OCI-LY1 (cell line): ENCODE results near the gene R3HDM1.

Experiments
- H2AFZ ChIP-seq: fragments of 200-600 bp; sonication (generic), shearing (Covaris generic); 2 replicates; pipeline ENCODE4 v1.6.0; 2014; ENCODE audit warnings: antibody characterized with exemption, mild to moderate bottlenecking, low read length
- H3F3A ChIP-seq: fragments of 200-600 bp; sonication (generic), shearing (Covaris generic); 2 replicates; pipeline ENCODE4 v1.6.0; 2014; ENCODE audit warnings: mild to moderate bottlenecking, antibody characterized with exemption, low read length, moderate library complexity; ENCODE audit not compliant: insufficient read depth
- H3K27ac ChIP-seq: fragments of 200-600 bp; sonication (generic); 2 replicates; pipeline ENCODE4 v1.5.1; 2014; ENCODE audit warnings: low read length, mixed run types, mild to moderate bottlenecking, low read depth; ENCODE audit not compliant: poor library complexity, severe bottlenecking
- H3K27me3 ChIP-seq: fragments of 200-600 bp; sonication (generic); 2 replicates; pipeline ENCODE4 v1.6.0; 2014; ENCODE audit warnings: antibody characterized with exemption, mild to moderate bottlenecking, low read length, moderate library complexity; ENCODE audit not compliant: insufficient read depth
- H3K36me3 ChIP-seq: fragments of 200-600 bp; sonication (generic); 2 replicates; pipeline ENCODE4 v1.6.1; 2014; ENCODE audit warnings: mild to moderate bottlenecking, antibody characterized with exemption, low read length, moderate library complexity, mixed read lengths; ENCODE audit not compliant: insufficient read depth
- H3K4me1 ChIP-seq: fragments of 200-600 bp; sonication (generic); 2 replicates; pipeline ENCODE4 v1.5.1; 2014; ENCODE audit warnings: mild to moderate bottlenecking, low read length, moderate library complexity; ENCODE audit not compliant: insufficient read depth, severe bottlenecking
- H3K4me2 ChIP-seq: fragments of 200-600 bp; sonication (generic), shearing (Covaris generic); 2 replicates; pipeline ENCODE4 v1.6.1; 2014; ENCODE audit warnings: low read length
- H3K4me3 ChIP-seq: fragments of 200-600 bp; sonication (generic); 2 replicates; pipeline ENCODE4 v1.5.1; 2014; ENCODE audit warnings: low read length, low read depth, mild to moderate bottlenecking, mixed read lengths; ENCODE audit not compliant: poor library complexity, severe bottlenecking
- H3K79me2 ChIP-seq: fragments of 200-600 bp; shearing (Covaris generic); 2 replicates; pipeline ENCODE4 v1.6.1; 2016; ENCODE audit warnings: mixed run types, low read length, mixed read lengths; ENCODE audit not compliant: insufficient read depth
- H3K9ac ChIP-seq: fragments of 200-600 bp; sonication (generic), shearing (Covaris generic); 2 replicates; pipeline ENCODE4 v1.6.1; 2014; ENCODE audit warnings: mild to moderate bottlenecking, low read length, mixed read lengths
- H3K9me2 ChIP-seq: fragments of 200-600 bp; sonication (generic), shearing (Covaris generic); 2 replicates; pipeline ENCODE4 v1.6.1; 2014; ENCODE audit warnings: low read depth, mild to moderate bottlenecking, low read length, mixed read lengths
- H3K9me3 ChIP-seq: fragments of 200-600 bp; shearing (Covaris generic); 2 replicates; pipeline ENCODE4 v1.6.1; 2014; ENCODE audit warnings: low read length, mixed read lengths
- H4K20me1 ChIP-seq: fragments of 200-600 bp; sonication (generic), shearing (Covaris generic); 2 replicates; pipeline ENCODE4 v1.6.0; 2016; ENCODE audit warnings: mild to moderate bottlenecking, low read length; ENCODE audit not compliant: insufficient read depth
- CTCF ChIP-seq: fragments of 200-600 bp; sonication (generic), shearing (Covaris generic); IDR thresholded peaks from 2 replicates; pipeline ENCODE4 v1.5.1; 2017; ENCODE audit warnings: mild to moderate bottlenecking, antibody characterized with exemption, low read length, moderate library complexity, mixed read lengths
- EZH2 ChIP-seq: fragments of 200-600 bp; sonication (generic), shearing (Covaris generic); IDR thresholded peaks from 2 replicates; pipeline ENCODE4 v1.8.0; 2017; ENCODE audit warnings: borderline replicate concordance, mixed run types, mild to moderate bottlenecking, antibody characterized with exemption, low read length, moderate library complexity, mixed read lengths

The R3HDM1 gene

GRCh38 chr2:135573620-135574019 lies 42.3 kb downstream of the R3HDM1 start:
- peaks cover 39% of the 10 kb centered on the region for H3K36me3 ChIP-seq
- H3F3A ChIP-seq, result no peaks in the 10 kb centered on the region
- H3K4me2 ChIP-seq, result no peak overlapping the region
- H2AFZ ChIP-seq, result no peak overlapping the region
- H3K27ac ChIP-seq, result no peak overlapping the region
- H3K79me2 ChIP-seq, result peaks cover 10% of the 10 kb centered on the region; the same call in 1 of the 2 replicates
- no peak overlapping the region for H3K4me3 ChIP-seq
- H3K9me3 ChIP-seq, result no peaks in the 10 kb centered on the region
- no peak overlapping the region for H3K9ac ChIP-seq
- no peaks in the 10 kb centered on the region for H4K20me1 ChIP-seq
- H3K9me2 ChIP-seq, result no peaks in the 10 kb centered on the region
- no peaks in the 10 kb centered on the region for H3K27me3 ChIP-seq
- no peaks in the 10 kb centered on the region for H3K4me1 ChIP-seq
- TF ChIP-seq CTCF, result peak; percentile 15; the same call in 1 of the 2 replicates
- TF ChIP-seq EZH2, result no peak

GRCh38 chr2:135581282-135581681 lies 50.0 kb downstream of the R3HDM1 start:
- Histone ChIP-seq H3K4me1 (no peaks in the 10 kb centered on the region), H3K9me2 (no peaks in the 10 kb centered on the region), H3K79me2 (peaks cover 29% of the 10 kb centered on the region), H3K27ac (no peak overlapping the region), H3K36me3 (no peaks in the 10 kb centered on the region), H3K27me3 (no peaks in the 10 kb centered on the region), H3K9ac (no peak overlapping the region), H2AFZ (no peak overlapping the region), H3K4me3 (no peak overlapping the region), H3F3A (no peaks in the 10 kb centered on the region), H3K4me2 (no peak overlapping the region), H3K9me3 (no peaks in the 10 kb centered on the region), H4K20me1 (no peaks in the 10 kb centered on the region)
- TF ChIP-seq CTCF (no peak), EZH2 (no peak)

- H3K27ac ChIP-seq, result no peak overlapping the region
- no peaks in the 10 kb centered on the region for H3F3A ChIP-seq
- H3K79me2 ChIP-seq, result peaks cover 34% of the 10 kb centered on the region
- no peak overlapping the region for H3K4me3 ChIP-seq
- no peaks in the 10 kb centered on the region for H4K20me1 ChIP-seq
- H3K9me3 ChIP-seq, result no peaks in the 10 kb centered on the region
- H3K36me3 ChIP-seq, result no peaks in the 10 kb centered on the region
- H3K4me2 ChIP-seq, result no peak overlapping the region
- H3K27me3 ChIP-seq, result no peaks in the 10 kb centered on the region
- no peaks in the 10 kb centered on the region for H3K4me1 ChIP-seq
- H3K9ac ChIP-seq, result no peak overlapping the region
- no peak overlapping the region for H2AFZ ChIP-seq
- TF ChIP-seq CTCF (no peak), EZH2 (no peak)
- H3K9me2 ChIP-seq, result no peaks in the 10 kb centered on the region
Observed at GRCh38 chr2:135582383-135582782, 51.1 kb downstream of the R3HDM1 start.
